ENCODE data around the gene TRAP1.
"Not testable (repeated sequence)": the region's sequence is repeated elsewhere in the genome, so short reads cannot be mapped to it uniquely, and the experiment has no call there.

The TRAP1 gene

DNA sequence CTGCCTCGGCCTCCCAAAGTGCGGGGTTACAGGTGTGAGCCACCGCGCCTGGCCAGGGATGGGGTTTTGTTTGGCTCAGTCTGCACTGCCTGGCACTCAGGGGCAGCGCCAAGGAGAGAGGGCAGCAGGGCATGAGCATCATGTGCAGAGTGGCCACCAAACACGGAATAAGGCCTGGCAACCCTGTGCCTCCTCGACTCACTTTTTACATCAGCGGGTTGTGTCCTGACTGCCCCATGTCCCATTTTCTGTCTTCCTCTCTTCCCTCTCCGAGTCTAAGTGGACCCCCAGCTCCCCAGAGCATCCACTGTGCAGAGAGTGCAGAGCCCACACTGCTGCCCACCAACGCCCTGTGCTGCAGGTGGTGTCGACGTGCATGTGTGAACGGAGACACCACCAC is 18.2 kb upstream of the TRAP1 start:
- no peak for DNase-seq

DNA sequence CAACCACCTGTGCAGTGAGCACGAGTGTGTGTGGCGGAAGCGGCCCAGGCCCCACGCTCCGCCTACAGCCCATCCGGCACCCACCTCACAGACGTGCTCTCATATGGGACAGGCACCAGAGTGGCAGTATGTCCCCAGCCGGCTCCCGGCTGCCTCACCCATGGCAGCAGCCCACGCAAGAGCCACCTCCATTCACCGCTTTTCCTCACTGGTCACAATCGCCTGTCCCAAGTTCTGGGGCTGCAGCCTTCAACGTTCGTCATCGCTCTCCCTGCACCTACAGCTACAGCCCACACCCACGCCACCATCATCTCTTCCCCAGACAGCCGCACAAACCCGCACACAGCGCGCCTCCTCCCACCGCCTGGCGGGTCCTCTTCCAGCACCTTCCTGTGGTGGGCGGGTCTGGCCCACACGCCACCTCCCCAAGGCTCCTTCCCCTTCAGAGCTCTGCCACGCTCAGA is 17.5 kb upstream of the TRAP1 start:
- DNase-seq: no peak

DNA sequence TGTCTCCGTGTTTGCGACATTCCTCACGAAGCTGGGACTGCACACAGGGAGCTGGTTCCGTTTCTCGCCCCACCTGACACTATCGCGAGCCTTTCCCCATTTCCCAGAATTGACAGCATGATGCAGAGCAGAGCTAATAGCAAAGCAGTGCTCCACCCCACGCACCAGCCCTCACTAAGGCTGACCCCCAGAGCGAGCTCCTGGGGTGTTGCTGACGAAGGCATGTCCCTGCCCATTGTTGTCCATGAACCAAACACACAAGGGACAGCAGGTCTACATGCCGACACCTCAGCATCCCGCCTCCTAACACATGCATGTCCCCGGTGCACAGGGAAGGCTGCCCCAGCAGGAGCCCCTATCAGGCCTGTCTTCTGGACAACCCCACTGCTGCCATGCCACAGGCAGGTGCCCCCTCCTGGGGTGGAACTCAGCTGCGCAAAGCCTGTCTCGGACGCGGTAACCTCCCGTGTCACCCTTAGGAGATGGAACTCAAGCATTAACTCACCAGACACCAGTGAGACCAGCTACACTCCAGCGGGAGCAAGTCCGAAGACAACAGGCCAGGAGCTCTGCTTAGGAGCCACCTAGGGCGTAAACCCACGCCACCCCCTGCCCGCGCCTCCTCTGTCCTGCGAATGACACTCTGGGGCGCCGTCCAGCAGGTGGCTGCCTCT is 16.9 kb upstream of the TRAP1 start:
- DNase-seq: no peak

DNA sequence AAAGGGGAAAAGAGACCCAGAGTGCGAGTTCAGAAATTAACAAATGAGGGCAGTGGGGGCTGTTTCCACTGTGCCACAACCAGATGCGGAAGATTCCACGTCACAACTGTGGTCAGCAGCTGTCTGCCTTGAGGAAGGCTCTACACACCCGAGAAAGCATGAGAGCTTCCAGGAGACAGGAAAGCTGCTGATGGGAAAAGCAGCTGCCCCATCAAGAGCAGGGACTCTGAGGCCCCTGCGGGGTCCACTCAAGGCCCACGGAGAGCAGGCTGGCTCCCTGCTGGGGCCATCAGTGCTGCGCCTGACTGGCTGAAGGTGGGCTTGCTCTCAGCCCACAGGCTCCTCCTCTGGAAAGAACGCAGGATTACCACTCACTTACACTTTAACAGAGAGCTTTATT is 14.8 kb upstream of the TRAP1 start:
- DNase-seq: no peak

DNA sequence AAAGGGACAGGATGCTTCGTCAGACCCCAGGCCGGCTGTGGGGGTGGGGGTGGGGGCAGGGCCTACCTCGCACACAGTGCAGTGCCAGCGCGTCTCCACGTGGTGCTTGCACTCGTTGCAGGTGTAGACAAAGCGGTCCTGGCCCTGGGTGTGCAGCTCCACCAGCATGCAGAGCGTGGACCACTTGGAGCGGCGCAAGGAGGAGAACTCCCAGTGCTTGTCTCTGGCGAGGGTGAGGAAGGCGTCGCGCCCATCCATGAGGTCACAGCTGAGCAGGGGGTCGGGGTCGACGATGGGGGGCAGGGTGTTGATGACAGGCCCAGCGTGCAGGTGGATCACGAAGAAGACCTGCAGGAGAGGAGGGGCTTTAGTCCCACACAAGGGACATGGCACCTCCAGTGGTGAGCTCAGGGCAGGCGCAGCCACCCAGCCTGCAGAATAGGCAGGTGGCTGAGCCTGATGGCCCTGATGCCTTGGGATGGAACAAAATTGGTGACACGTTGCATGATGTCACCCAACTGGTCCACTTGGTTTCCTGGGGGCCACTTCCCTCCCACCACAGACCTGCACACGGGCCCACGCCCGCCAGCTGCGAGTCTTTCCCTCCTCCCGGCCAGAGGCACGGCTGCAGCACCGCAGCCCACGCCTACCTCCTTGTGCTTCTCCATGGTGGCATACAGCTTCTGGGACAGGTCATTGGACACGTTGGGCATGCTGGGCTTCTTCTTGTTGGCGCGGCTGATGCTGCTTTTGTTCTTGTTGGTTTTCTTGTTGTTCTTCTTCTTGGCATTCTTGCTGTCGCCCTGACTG is 14.0 kb upstream of the TRAP1 start:
- DNase-seq: no peak

DNA sequence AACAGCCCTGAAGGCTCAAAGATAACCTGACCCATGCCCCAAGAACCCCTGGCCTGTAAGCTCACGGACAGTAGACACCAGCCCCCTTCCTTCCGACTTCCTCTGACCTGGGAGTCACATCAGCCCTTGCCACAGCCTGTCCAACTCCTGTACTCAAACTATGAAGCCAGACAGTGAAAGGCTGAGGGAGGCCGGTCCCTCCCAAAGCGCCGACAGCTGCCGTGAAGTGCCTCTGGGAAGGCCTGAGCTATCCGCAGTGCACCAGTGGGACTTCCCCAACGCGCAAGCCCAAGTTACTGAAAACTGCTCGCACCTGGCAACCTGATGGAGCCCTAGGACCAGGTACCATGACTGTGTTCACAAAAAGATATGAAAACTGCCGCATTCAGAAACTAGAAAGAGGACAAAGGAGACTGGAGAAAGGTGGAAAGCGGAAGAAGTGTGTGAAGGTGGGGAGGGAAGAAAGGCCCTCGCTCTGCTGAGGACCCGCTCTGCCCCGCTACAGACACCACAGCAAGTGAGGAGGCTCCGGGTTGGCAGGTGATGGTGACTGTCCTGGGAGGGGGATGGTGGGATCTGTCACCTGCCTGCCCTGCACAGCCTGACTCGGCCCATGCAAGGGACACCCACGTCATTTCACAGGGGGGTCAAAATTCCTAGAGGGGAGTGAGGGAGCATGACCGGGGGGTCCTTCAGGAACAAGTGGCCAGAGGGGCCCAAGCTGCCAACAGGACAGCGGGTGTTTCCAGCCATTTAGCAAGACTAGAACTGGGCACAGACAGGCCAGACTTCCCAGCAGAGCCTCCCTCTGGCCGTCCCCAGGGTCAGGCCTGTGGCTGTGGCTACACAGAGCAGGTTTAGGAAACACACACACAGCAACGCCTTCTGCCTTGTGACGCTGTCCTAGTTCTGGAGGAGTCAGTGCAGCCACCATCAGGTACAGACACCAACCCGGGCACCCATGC is 13.1 kb upstream of the TRAP1 start:
- no peak for DNase-seq

DNA sequence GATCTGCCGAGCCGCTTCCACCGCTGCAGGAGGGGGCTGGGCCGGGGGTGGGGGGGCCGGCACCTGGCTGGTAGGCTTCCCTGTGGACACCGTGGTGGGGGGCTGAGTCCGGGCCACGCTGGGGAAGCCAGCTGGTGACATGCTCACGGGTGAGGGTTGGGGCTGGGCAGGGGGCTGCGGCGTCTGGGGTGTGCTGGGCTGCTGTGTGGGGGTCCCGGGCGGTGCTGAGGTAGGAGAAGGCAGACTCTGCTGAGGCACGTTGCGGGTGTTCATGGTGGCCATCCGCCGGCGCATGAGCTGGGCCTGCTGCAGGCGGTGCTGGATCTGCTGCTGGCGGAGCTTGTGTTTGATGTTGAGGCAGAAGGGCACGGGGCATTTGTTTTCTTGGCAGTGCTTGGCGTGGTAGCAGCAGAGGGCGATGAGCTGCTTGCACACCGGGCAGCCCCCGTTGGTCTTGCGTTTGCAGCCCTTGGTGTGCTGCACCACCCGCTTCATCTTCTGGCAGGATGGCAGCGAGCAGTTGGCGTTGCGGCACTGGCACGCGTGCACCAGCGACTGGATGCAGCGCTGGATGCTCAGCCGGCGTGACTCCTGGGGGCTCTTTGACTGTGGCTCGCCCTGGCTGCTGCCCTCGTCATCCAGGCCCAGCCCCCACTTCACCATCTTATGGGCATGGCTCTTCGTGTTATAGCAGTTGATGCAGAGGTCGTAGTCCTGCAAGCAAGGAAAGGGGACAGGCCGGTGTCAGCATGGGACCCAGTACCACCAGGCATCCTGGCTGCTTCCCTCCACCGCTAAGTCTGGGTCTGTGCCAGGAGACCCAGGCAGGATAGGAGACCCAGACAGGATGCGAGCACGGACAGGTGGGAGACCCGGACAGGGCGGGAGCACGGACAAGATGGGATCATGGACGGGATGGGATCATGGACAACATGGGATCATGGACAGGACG is 12.1 kb upstream of the TRAP1 start:
- DNase-seq: no peak

DNA sequence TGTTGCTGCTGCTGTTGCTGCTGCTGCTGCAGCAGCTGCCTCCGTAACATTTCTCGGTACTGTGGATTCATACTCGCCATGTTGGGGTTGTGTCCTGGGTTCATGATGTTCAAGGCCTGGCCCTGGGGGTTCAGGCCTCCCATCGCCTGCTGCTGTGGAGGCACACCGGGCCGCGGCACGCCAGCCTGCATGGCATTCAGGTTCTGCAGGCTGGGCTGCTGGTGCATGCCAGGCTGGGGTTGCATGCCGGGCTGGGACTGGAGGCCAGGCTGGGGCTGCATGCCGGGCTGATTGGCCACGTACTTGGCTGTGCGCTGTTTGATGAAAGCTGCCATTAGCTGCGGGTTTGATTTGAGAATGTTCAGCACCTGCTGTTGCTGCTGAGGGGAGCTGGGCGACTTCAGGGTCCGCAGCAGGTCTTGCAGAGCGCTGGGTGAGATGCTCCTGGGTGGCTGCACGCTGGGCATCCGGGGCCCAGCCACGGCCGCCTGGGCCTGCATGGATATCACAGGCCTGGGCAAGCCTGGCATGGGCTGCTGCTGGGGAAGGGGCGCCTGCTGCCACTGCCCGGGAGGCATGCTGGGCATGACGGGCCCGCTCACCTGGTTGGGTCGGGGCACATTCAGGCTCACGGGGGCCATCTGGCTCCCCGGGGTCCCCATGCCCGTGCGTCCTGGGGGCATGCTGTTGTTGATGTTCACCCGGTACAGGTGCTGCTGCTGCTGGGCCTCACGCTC is 11.3 kb upstream of the TRAP1 start:
- DNase-seq: no peak

DNA sequence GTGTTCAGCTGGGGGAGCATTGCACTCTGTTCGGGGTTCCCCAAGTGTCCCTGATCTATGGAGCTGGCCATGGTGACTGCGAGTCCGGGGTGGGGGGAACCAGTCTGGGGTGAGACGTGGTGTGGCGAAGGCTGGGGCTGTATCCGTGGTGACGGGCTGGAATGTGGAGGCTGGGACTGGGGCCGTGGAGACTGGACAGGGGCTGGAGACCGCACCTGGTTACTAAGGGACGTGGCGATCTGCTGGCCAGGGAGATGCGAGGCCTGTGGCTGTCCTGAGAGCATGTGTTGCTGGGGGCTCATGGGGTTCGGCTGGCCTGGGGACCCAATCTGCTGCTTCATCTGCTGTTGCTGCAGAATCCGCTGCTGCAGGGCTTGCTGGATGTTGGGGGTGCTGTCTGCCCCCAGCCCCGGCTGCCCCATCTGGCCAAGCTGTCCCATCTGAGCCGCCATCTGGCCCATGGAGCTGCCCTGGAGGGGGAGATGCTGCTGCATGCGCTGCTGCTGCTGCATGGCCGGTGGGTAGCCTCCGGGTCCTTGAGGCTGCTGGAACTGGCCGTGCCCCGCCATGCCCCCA is 10.6 kb upstream of the TRAP1 start:
- no peak for DNase-seq

DNA sequence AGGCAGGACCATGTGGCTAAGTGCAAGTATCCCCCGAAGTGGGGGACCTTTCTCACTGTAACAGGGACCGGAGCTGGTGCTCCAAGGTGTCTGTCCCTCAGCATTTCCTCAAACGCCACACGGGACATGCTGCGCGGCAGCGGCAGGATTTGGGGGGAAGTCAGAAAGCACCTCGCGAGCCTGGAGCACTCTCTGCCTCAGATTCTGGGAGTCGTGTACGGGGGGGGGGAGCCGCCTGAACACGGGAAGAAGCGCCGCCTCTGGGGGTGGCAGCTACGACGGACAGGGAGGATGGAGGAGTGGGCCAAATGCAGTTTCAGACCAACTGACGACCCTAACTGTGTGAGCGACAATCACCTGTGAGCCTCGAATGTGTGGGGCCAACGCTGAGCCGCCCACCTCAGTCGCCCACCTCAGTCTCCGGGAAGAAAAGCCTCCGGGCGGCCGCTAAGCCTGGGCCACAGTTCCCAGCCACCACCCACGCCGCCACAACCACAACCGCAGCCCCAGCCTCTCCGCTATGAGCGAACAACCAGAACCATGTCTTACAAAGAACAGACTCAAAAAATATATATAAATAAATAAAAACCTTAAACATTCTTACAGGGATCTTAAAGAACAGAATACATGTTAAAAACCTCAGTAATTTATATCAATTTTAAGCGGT is 8.8 kb upstream of the TRAP1 start:
- no peak for DNase-seq

DNA sequence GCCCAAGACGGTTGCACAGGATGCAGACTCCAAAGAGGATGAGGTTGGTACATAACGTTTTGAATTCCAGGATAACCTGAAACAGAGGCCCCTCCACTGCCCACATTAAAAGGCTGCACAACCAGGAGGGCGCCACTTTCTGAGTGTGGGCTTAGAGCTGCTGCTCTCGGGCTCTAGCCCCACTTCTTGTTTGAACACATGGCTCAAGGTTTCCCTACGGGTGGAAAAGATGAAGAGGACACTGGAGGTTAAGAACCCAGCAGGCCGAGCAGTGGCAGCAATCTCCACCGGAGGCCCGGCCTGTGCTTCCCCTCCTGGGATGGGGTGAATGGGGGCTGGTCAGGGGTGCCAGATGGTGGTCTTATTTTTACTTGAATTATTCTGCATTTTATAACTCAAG is 8.0 kb upstream of the TRAP1 start:
- DNase-seq: no peak

DNA sequence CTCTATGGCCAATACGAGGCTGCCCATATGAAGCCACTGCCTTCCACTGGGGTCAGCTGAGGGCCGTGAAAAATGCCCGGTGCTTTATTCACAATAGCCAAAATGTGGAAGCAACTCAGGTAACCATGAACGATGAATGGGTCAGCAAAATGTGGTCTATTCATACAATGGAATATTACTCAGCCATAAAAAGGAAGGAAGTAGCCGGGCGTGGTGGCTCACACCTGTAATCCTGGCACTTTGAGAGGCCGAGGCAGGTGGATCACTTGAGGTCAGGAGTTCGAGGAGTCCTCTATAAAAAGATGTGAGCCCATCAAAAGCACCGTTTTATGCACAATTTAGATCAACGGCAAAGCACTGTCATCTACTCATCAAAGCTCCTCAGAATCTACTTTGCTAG is 5.2 kb upstream of the TRAP1 start:
- DNase-seq: no peak

DNA sequence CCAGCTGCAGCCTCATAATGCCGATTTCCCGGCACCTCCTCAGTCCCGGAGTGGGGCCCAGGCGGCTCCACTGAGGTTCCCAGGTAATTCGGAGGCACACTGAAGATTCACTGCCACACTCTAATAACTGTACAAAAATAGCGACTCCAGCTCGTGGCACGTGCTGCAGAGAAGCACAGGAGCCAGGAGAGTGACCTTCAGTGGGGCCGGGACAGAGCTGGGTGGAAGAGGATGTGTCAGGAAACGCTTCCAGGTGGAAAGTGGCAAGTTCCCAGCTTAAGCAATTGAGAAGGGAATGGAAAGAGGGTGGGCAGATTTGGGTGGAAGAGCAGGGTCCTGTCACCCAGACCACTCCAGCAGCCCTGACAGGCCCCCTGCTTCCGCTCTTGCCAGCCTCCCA is 3.1 kb upstream of the TRAP1 start:
- no peak for DNase-seq

DNA sequence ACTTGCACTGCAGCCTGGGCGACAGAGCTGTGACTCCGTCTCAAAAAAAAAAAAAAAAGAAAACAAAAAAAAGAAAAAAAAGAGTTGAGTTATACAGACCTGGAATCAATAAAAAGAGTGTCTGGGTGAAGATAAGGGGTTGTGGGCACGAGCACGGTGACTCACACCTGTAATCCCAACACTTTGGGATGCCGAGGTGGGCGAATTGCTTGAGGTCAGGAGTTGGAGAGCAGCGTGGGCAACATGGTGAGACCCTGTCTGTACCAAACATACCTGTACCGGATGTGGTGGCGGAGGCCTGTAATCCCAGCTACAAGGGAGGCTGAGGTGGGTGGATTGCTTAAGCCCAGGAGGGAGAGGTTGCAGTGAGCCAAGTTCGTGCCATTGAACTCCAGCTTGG is 1.3 kb upstream of the TRAP1 start:
- no peak for DNase-seq

DNA sequence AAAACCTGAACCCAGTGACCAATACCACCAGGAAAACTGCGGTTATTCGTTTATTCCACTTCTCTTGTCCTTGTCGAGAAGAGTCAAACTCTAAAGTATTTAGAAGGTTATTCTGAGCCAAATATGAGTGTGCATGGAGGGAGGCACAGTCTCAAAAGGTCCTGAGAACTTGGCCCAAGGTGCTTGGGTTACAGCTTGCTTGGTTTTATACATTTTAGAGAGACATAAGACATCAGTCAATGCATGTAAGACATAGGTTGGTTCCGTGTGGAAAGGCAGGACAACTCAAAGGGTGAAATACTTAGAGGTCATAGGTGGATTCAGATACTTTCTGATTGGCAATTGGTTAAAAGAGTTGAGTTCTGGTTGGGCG is 681 bp upstream of the TRAP1 start:
- DNase-seq: no peak

DNA sequence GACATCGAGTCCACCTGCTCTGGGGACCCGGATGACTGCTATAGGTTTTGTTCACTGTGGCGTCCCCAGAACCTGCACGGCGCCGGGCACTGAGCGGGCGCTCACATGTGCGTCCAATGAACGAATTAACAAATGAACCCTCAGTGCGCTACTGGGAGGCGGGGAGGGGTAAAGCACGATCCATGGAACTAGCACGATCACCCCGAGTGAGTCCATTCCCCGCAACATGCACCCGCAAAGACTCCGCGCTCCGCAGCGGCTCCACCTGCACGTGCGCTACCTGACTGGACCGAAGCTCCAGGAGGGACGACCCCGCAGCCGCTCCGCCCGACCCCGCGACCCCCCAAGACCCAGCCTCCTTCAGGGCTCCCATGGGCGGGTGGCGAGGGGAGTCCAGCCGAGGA is 491 bp downstream of the TRAP1 start:
- peak in 1 of 6 experiments; percentile 38 for DNase-seq

DNA sequence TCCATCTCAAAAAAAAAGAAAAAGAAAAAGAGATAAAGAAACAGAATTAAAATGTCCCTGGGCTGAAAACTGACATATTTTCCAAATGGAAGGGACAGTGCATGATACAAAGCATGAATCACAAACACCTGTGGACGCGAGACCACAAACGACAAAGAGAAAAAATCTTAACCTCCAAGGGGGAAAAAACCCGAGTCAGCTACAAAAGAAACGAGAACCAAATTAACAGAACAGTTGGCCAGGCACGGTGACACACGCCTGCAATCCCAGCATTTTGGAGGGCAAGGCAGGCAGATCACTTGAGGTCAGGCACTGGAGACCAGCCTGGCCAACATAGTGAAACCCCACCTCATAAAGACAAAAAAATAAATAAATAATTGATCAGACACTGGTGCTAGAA is 1.9 kb downstream of the TRAP1 start:
- no peak for DNase-seq

DNA sequence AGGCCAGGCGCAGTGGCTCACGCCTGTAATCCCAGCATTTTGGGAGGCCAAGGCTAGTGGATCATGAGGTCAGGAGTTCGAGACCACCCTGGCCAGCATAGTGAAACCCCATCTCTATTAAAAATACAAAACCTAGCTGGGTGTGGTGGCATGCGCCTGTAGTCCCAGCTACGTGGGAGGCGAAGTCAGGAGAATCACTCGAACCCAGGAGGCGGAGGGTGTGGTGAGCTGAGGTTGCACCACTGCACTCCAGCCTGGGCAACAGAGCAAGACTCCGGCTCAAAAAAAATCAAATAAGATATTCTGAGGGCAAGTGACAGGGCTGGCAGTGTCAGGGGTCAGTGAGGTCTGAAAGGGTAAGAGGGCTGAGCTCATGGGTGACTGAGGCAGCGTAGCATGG is 2.9 kb downstream of the TRAP1 start:
- DNase-seq: not testable (repeated sequence)

DNA sequence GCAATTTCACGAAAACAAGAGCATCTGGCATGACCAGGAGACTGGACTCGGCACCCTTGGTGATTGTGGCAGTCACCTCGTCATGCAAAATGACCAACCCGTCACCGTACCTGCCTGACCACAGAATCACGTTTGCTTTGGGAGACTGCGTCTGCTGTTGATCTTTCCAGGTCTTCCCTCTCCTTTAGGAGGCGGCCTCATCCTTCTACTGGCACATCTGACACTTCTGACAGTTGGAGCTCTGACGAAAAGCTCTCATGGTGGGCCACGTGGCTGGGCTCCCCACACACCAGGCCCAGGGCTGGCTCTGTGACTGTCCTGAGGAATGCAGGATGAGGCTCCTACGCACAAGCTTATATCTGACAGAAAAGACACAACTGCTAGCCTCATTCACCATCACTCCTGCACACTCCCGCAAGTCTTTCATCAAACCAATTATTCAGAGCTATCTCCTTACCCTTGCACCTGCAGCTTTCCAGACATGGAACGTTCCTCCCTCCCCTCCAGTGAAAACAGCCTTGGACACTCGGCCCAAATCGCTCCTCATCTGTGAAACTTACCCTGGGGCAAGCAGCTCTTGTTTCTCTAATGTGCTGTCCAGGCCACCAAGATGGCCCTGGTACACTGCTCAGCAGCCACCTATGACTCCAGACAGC is 3.6 kb downstream of the TRAP1 start:
- DNase-seq: no peak

DNA sequence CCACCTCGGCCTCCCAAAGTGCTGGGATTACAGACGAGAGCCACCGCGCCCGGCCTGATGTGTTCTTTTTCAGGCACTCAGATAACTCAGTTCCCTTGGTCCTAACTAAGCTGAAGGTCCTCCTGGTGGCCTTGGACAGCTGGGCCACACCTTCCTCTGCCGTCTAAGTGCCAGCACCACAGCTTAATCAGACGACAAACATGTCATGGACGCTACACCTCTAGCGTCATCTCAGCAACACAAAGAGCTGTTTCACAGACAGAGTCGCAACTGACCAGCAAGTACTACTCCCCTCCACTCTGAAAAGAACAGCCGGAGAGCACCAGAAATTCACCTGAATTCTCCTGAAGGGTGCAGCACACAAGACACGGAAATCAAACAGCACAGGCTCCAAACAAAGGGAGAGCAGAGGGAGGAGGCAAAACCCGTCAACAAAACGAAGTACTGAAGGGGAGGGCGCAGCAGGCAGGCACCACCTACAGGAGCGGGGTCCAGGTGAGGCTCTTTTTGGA is 4.4 kb downstream of the TRAP1 start:
- DNase-seq: no peak

Measured in stimulated activated naive CD4-positive, alpha-beta T cell (primary cell).